CD14-positive monocyte (primary cell): ENCODE measurements around the gene ROBO1. TPM values are rescaled to one million over a fixed set of nuclear protein-coding genes. Genes with fewer than 3 reads are reported as not detected.

ENCODE experiments used
- DNase-seq, 3 donors: peaks; one replicate each; pipeline ENCODE4 v3.0.0-alpha.2; 2011 to 2022
- H2AFZ ChIP-seq: 2 replicates; pipeline ENCODE4 v1.6.0; 2012; ENCODE audit warnings: mild to moderate bottlenecking, low read depth, low read length, inconsistent platforms; ENCODE audit not compliant: insufficient read depth, poor library complexity, severe bottlenecking
- H3K27ac ChIP-seq, 2 donors: 1 replicate in 1 of 2; 2 replicates in 1 of 2; pipeline ENCODE4 v1.5.1; 2012 to 2013; ENCODE audit warnings: low read length in 2 of 2, control low read depth in 1 of 2, inconsistent platforms in 1 of 2, low read depth in 1 of 2, mild to moderate bottlenecking in 1 of 2
- H3K27me3 ChIP-seq, 2 donors: one replicate each; pipeline versions ENCODE4 v1.6.0 to v1.6.1; 2011 to 2013; ENCODE audit warnings: low read length in 2 of 2; ENCODE audit not compliant: control insufficient read depth in 2 of 2, insufficient read depth in 2 of 2
- H3K36me3 ChIP-seq, 2 donors: replicated peaks in 1 of 2; 1 replicate in 1 of 2; 2 replicates in 1 of 2; pipeline versions ENCODE4 v1.5.1 to v1.6.1; 2012 to 2013; ENCODE audit warnings: low read length in 2 of 2, control low read depth in 1 of 2, inconsistent platforms in 1 of 2, mild to moderate bottlenecking in 1 of 2; ENCODE audit not compliant: insufficient read depth in 2 of 2, control insufficient read depth in 1 of 2
- H3K4me1 ChIP-seq, 2 donors: 1 replicate in 1 of 2; 2 replicates in 1 of 2; pipeline versions ENCODE4 v1.5.1 to v1.6.1; 2012 to 2013; ENCODE audit warnings: low read length in 2 of 2, control low read depth in 1 of 2, inconsistent platforms in 1 of 2, mild to moderate bottlenecking in 1 of 2, moderate library complexity in 1 of 2; ENCODE audit not compliant: insufficient read depth in 2 of 2, control insufficient read depth in 1 of 2
- H3K4me2 ChIP-seq: replicated peaks from 2 replicates; pipeline ENCODE3; 2012; ENCODE audit warnings: low read length, moderate library complexity, mild to moderate bottlenecking; ENCODE audit not compliant: poor library complexity, severe bottlenecking; ENCODE audit errors: extremely low read depth
- H3K4me3 ChIP-seq, 3 experiments: fragments of 200-600 bp in 1 of 3; sonication (generic) in 1 of 3; replicated peaks in 1 of 3; 1 replicate in 2 of 3; 2 replicates in 1 of 3; pipeline ENCODE4 v1.5.1; 2011 to 2013; ENCODE audit warnings: low read length in 3 of 3, mild to moderate bottlenecking in 3 of 3, control low read depth in 2 of 3, low read depth in 2 of 3, inconsistent platforms in 1 of 3, moderate library complexity in 1 of 3
- H3K79me2 ChIP-seq: 2 replicates; pipeline ENCODE4 v1.6.0; 2012; ENCODE audit warnings: mild to moderate bottlenecking, control low read depth, inconsistent platforms, low read length, moderate library complexity; ENCODE audit not compliant: insufficient read depth
- H3K9ac ChIP-seq: 2 replicates; pipeline ENCODE4 v1.6.0; 2017; ENCODE audit warnings: low read length, mild to moderate bottlenecking; ENCODE audit not compliant: insufficient read depth, poor library complexity, severe bottlenecking
- H3K9me3 ChIP-seq, 2 donors: replicated peaks in 1 of 2; 1 replicate in 1 of 2; 2 replicates in 1 of 2; pipeline versions ENCODE4 v1.5.1 to v1.6.1; 2012 to 2013; ENCODE audit warnings: low read length in 2 of 2, control low read depth in 1 of 2; ENCODE audit not compliant: control insufficient read depth in 1 of 2, insufficient read depth in 1 of 2
- H4K20me1 ChIP-seq: 2 replicates; pipeline ENCODE4 v1.6.0; 2012; ENCODE audit warnings: mild to moderate bottlenecking, low read length, control low read depth, moderate library complexity; ENCODE audit not compliant: insufficient read depth
- H3K27ac Mint-ChIP-seq, 7 donors: one replicate each; pipeline ENCODE4 v1.8.0; 2020; ENCODE audit warnings: mild to moderate bottlenecking in 7 of 7, mixed read lengths in 7 of 7, moderate library complexity in 6 of 7, inconsistent platforms in 2 of 7
- H3K27me3 Mint-ChIP-seq, 3 donors: one replicate each; pipeline ENCODE4 v1.8.0; 2021 to 2022; ENCODE audit warnings: low read depth in 3 of 3, mild to moderate bottlenecking in 3 of 3, mixed read lengths in 3 of 3, moderate library complexity in 3 of 3, inconsistent platforms in 1 of 3
- H3K36me3 Mint-ChIP-seq, 2 donors: one replicate each; pipeline ENCODE4 v1.8.0; 2020; ENCODE audit warnings: mixed read lengths in 2 of 2, inconsistent platforms in 1 of 2, mild to moderate bottlenecking in 1 of 2
- H3K4me1 Mint-ChIP-seq: one replicate; pipeline ENCODE4 v1.8.0; 2020; ENCODE audit warnings: mild to moderate bottlenecking, mixed read lengths
- H3K4me3 Mint-ChIP-seq, 2 donors: one replicate each; pipeline ENCODE4 v1.8.0; 2020; ENCODE audit warnings: mild to moderate bottlenecking in 2 of 2, mixed read lengths in 2 of 2, moderate library complexity in 1 of 2
- H3K9me3 Mint-ChIP-seq, 7 donors: one replicate each; pipeline ENCODE4 v1.8.0; 2020 to 2022; ENCODE audit warnings: mixed read lengths in 7 of 7, mild to moderate bottlenecking in 6 of 7, moderate library complexity in 6 of 7, inconsistent platforms in 2 of 7
- CTCF ChIP-seq: fragments of 200-600 bp; IDR thresholded peaks from one replicate; pipeline ENCODE4 v1.8.0; 2022; ENCODE audit warnings: antibody characterized with exemption, mild to moderate bottlenecking
- WGBS: methylation state at CpG from one replicate; pipeline ENCODE4 v1.1.5; 2013; ENCODE audit warnings: missing lambda C conversion rate; ENCODE audit not compliant: insufficient coverage; 5-methylcytosine and 5-hydroxymethylcytosine counted together
- intact Hi-C, 2 donors: fragments of 100-400 bp; cut with micrococcal nuclease; formaldehyde crosslinking; loops; one replicate each; pipeline versions ENCODE4 v1.15.0 to v1.15.1; 2023
- polyA plus RNA-seq, 3 donors: library from polyadenylated mRNA; depleted of rRNA in 1 of 3; unstranded in 2 of 3; stranded (reverse) in 1 of 3; fragments of 300-500 nt in 2 of 3; fragments of >200 nt in 1 of 3; fragmentation: Illumina TruSeq in 2 of 3; gene quantifications; 1 replicate in 2 of 3; 2 replicates in 1 of 3; pipeline ENCODE4 v1.2.3, GENCODE V29; 2012 to 2021

The ROBO1 gene
- polyA plus RNA-seq, 3 donors = 0.09 to 0.10 TPM; not detected in 1

DNA sequence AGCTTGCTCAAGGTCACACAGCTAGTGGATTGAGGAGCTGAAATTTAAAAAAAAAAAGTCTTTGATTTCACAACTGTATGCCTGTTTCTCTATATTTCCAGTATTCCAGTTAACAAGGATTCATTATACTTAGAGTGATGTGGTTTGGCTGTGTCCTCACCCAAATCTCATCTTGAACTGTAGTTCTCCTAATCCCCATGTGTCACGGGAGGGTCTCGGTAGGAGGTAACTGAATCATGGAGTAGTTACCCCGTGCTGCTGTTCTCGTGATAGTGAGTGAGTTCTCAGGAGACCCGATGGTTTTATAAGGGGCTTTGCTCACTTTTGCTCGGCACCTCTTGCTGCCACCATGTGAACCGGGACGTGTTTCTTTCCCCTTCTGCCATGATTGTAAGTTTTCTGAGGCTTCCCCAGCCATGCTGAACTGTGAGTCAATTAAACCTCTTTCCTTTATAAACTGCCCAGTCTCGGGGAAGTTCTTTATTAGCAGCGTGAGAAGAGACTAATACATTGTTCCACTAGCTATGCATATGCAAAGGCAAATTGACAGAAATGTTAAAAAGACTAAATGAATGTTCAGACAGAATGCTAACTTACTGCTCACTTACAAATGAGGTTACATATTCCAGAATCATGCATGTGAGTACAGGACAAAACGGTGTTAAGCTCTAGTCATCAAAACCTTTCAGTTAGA lies 1101.9 kb downstream of the ROBO1 start:
- no peak for TF ChIP-seq CTCF
- Mint-ChIP-seq H3K36me3 (no peaks in the 10 kb centered on the region), H3K9me3 (no peaks in the 10 kb centered on the region), H3K4me3 (no peak overlapping the region), H3K4me1 (no peaks in the 10 kb centered on the region), H3K27me3 (peaks cover 0 to 3% (median 0%) of the 10 kb centered on the region in 3 donors), H3K27ac (peak overlapping the region in 1 of 7 donors; percentile 28)
- H3K27me3 ChIP-seq = no peaks in the 10 kb centered on the region
- H3K36me3 ChIP-seq = no peaks in the 10 kb centered on the region
- no peak overlapping the region for H3K27ac ChIP-seq
- H2AFZ ChIP-seq = no peak overlapping the region
- intact Hi-C loops = no loop called here
- no peaks in the 10 kb centered on the region for H3K79me2 ChIP-seq
- DNase-seq = no peak
- no peak overlapping the region for H3K9ac ChIP-seq
- 90% methylated on average over 2 of the region's 11 CpGs for WGBS
- H4K20me1 ChIP-seq = no peaks in the 10 kb centered on the region
- H3K4me3 ChIP-seq = no peak overlapping the region
- no peaks in the 10 kb centered on the region for H3K9me3 ChIP-seq
- H3K4me2 ChIP-seq = no peak overlapping the region
- H3K4me1 ChIP-seq = no peaks in the 10 kb centered on the region

DNA sequence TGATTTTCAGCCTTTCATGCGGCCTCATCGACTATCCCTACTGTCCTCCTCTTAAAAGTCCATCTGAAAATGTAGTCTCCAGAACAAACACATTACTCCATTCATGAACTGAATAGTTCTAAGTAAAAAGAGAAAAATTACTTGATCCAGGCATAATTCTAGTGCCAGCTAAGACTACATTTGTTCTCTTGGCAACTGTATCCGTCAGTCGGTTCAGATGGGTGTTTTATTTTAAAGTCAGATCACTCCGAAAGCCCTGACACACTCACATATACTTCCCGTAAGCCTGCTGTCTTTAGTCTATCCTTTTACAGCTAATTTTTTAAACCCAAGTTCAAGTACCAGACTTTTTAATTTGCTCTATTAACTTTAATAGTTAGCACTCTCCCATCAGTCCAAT lies 1102.7 kb downstream of the ROBO1 start:
- Mint-ChIP-seq H3K4me3 (no peak overlapping the region), H3K4me1 (no peaks in the 10 kb centered on the region), H3K27ac (no peak overlapping the region), H3K9me3 (no peaks in the 10 kb centered on the region), H3K36me3 (no peaks in the 10 kb centered on the region), H3K27me3 (peaks cover 0 to 3% (median 0%) of the 10 kb centered on the region in 3 donors)
- no peak for DNase-seq
- H3K27me3 ChIP-seq = no peaks in the 10 kb centered on the region
- H3K27ac ChIP-seq = no peak overlapping the region
- H3K9ac ChIP-seq = no peak overlapping the region
- no peak overlapping the region for H3K4me3 ChIP-seq
- H3K4me1 ChIP-seq = no peaks in the 10 kb centered on the region
- 100% methylated on average over 3 of the region's 6 CpGs for WGBS
- no peaks in the 10 kb centered on the region for H3K36me3 ChIP-seq
- H3K9me3 ChIP-seq = no peaks in the 10 kb centered on the region
- no peak for TF ChIP-seq CTCF
- H2AFZ ChIP-seq = no peak overlapping the region
- no peaks in the 10 kb centered on the region for H3K79me2 ChIP-seq
- intact Hi-C loops = no loop called here
- no peaks in the 10 kb centered on the region for H4K20me1 ChIP-seq
- H3K4me2 ChIP-seq = no peak overlapping the region
